Hindlimb muscle (tissue), 1 donor: ENCODE data around the gene TSPAN6. TPM values are rescaled to one million over a fixed set of nuclear protein-coding genes. Genes with fewer than 3 reads are reported as not detected.

ENCODE experiments used
- DNase-seq: peaks from one replicate; pipeline ENCODE4 v3.0.0-alpha.2; 2013
- polyA plus RNA-seq: library from polyadenylated mRNA; unstranded; fragments of 120-200 nt; gene quantifications from one replicate; pipeline ENCODE4 v1.2.1, GENCODE V29; 2013; ENCODE audit not compliant: insufficient read length

Gene TSPAN6
- polyA plus RNA-seq: 24.8 TPM

- DNase-seq: peak; percentile 85
Measured at GRCh38 chrX:100636321-100636991, at the start of gene TSPAN6. Gene TSPAN6 (minus strand): TSS chrX:100636806. CDS start chrX:100636694, 112 bp downstream.

GRCh38 chrX:100685997-100686305, 49.3 kb upstream of the TSPAN6 start:
- DNase-seq: no peak

DNA sequence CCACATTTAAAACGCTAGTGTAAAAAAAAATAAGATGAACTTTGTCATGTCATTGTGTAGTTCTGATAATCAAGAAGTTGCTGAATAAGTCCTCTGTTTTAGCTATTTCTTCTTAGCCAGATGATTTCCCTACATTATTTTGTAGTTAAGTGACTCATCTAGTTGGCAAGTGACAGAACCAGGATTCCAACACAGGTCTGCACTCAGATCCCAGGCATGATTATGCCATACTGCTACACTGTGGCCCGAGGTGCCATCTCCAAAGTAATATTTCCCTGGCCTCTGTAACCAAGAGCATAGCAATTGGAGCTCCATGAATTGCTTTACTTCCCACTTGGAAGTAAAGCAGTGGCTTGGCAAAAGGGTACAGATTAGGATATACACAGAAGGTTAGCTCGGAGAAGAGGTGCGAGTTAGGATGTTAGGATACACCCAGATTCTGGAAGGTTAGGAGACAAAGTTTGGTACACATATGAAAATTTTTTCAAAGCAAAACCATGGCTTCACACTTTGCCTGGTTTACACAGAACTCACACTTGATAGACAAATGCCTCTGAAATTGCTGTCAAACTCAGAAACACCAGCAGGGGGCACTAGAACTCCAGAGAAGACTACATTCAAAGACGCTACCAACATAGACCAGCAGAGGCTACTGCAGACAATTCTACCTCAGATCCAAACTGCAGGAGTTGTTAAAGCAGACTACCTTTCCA, 48.8 kb upstream of the TSPAN6 start:
- peak; percentile 59 for DNase-seq

DNA sequence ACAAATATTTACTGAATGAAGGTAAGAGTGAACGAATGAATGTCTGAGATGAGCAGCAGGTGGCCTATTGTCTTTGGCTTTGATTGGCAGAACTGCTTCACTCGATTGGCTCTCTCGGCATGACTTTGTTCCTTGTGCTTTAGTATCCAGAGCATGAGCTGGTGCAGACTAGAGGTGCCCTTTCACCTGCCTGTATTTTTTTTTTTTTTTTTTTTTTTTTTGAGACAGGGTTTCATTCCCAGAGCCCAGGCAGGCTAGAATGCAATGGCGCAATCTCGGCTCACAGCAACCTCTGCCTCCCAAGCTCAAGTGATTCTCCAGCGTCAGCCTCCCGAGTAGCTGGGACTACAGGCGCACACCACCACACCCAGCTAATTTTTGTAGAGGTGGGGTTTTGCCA, 46.3 kb upstream of the TSPAN6 start:
- DNase-seq: no peak

DNA sequence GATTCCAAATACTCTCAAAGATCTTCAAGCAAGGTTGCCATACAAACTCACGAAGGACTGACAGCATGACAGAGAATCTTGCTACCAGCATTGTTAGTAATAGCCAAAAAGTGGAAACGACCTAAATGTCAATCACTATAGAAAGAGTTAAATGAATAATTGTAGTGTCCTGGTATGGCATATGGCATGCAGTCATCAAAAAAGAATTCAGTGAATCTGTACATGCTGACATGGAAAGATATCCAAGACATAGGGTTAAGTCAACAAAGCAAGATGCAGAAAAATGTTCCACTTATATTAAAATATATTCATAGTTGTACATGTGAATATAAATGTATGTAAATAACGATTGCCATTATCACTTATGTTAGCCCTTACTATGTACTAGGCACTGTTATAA, 45.0 kb upstream of the TSPAN6 start:
- DNase-seq: no peak

- DNase-seq: no peak
Measured at GRCh38 chrX:100680756-100681155, 44.1 kb upstream of the TSPAN6 start.

DNA sequence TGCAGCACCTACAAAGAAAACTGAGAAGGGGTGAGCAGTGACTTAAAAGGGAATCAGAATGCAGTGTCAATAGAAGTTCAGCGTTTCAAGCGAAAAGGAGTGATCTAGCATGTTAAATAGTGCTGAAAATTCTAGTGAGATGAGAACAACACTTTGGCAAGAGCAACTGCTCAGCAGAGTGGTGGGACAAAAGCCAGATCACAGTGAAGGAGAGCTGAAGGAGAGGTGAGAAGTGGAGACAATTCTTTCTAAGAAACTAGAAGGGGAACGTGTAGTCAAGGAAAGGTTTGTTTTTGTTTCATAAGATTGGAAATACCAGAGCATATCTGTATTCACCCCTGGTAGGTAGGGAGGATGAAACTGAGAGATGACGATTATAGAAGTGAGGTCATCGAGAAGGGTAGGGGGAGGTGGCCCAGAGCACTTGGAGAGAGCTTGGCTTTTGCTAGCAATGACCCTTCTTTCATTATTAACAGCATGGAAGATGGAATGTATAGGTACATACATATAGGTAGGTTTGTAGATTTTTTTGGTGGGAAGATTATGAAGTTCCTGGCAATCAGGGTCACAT, 41.1 kb upstream of the TSPAN6 start:
- DNase-seq: peak; percentile 24

DNA sequence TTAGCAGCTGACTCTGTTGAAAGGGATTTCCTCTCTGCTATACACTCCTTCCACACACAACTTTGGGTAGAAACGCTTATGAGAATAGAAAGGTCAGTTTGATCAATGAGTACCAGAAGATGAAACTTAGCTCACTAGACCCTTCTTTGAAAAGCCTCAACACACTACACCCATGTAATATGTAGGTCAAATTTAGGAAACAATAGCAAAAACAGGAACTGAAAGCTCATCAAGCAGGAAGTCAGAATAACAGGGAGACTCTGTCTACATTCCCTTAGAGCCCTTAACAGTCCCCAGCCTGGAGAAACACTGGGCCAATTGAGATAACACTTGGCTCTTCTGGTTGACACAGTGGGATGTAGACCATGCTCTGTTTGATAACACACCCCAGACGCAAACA, 38.1 kb upstream of the TSPAN6 start:
- DNase-seq: no peak

DNA sequence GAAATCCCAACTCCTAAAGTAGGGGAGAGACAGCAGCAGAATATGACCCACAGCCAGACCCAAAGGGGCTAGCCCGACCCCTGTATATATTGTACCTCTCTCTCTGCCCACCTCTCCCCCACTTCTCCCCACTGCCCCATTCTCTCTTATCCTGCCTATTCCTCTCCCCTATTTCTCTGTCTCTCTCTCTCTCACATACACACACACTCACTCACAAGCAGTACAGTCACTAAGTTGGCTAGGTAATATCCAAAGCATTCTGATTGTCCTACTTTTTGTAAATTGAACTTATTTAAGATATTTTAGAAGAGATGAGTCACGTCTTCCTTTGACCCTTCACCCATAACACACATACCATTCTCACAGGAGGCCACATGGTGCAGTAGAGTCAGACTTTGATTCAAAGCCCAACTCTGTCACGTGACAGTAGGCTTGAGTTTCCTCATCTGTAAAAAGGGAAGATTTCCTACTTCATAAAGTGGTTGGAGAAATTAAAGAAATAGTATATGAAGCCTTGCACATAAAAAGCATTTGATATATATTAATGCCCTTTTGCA, 36.9 kb upstream of the TSPAN6 start:
- DNase-seq: no peak

DNA sequence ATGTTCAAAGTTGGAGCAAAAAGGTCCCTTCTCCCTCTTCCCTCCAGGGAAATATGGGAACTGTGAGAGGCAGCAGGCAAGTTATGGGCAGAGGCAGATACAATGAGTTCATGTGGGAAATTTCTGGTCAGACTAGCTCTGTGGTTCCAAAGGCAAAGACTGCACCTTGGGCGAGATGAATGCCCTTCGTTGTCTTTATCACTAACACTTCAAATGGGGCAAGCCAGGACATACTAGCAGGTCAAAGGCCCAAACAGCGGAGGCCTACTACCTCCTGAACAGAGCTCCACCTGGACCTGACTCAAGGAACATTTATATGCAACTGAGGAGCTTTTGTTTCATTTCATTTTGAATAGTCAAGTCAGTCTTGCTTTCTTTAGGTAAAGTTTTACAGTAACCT, 36.4 kb upstream of the TSPAN6 start:
- no peak for DNase-seq

DNA sequence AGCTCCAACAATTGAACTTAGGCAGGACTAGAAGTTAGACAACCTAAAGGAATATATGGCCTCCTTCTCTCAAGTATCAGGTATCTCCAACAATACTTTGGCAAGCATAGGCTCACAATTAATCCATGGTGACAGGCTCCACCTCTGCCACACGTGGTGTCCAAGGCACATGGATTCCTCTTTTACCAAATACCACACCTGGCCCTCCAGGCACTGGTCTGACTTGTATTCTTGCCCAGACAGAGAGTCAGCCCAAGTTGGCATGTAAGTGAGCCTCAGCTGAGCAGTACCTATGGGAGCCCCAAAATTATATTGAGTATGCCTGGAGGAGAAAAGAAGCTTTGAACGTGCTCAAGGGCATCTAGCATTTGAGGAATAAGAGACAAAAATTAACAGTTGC, 27.0 kb upstream of the TSPAN6 start:
- DNase-seq: no peak

- DNase-seq: no peak
Measured at GRCh38 chrX:100662796-100663195, 26.2 kb upstream of the TSPAN6 start.

- DNase-seq: no peak
Measured at GRCh38 chrX:100662170-100662569, 25.6 kb upstream of the TSPAN6 start.

- DNase-seq: no peak
Measured at GRCh38 chrX:100659431-100660137, 23.0 kb upstream of the TSPAN6 start.

DNA sequence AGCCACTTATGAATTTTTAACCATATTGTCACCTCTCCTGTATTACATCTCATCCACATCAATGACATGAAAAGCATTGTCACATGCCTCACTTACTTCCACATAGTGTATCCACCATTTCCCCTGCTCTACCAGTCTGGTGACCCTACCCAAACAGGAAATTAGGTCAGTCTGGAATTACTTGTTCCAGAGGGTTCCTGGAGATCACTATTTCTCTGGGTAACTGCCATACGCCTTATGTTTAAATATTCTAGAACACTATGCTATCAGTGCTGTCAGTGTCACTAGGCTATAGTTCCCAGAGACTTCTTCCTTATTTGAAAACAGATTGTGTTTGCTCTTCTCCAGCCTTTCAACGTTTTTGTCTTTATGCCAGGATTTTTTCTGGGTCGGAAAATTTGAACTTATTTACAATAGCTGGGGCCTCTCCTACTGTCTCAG, 22.4 kb upstream of the TSPAN6 start:
- no peak for DNase-seq

GRCh38 chrX:100654261-100654660, 17.7 kb upstream of the TSPAN6 start:
- DNase-seq: peak; percentile 45

DNA sequence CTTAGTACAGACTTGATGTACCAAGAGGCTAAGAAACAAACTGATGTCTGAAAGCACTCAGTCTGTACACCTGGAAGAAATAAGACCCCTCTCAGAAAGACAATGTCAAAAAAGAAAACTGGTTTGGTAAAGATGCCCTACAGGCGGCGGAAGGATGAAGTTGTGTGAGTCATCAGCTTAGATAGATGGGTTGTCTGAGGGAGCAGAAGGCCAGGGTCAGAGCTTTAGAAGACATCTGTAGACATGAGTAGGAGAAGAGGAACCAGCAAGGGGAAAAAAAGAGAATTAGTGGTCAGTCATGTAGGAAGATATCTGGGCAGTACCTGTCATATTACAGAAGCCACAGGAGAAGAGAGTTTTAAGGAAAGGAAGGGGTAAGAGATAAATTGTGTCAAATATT, 15.7 kb upstream of the TSPAN6 start:
- DNase-seq: no peak

DNA sequence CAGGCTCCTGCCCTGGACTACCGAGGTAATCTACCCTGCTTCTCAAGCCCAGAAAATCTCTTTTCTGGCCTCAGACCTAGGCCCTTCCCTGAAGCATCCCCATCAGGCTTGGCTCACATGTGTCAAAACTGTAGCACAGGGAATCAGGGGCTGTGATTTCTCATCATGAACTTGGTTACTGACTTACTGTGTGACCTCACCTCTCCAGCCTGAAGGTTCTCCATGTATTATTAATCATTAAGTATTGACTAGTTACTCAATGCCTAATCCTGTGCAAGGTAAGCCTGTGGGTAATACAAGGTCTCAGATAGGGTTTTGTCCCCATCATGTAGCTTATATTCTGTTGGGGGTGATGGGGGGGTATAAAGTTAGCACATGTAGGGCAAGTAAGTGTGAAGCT, 14.2 kb upstream of the TSPAN6 start:
- DNase-seq: no peak

- DNase-seq: peak; percentile 63
Measured at GRCh38 chrX:100649550-100650356, 13.1 kb upstream of the TSPAN6 start.

- peak; percentile 56 for DNase-seq
Measured at GRCh38 chrX:100648458-100649417, 12.1 kb upstream of the TSPAN6 start.

GRCh38 chrX:100647739-100648138, 11.1 kb upstream of the TSPAN6 start:
- no peak for DNase-seq
